Activated CD8-positive, alpha-beta memory T cell treated with anti-CD3 and anti-CD28 coated beads for 36 hours (primary cell): ENCODE data around the gene FGGY. TPM values are rescaled to one million over a fixed set of nuclear protein-coding genes. Genes with fewer than 3 reads are reported as not detected.
"Not testable (repeated sequence)": the region's sequence is repeated elsewhere in the genome, so short reads cannot be mapped to it uniquely, and the experiment has no call there.

Experiments used
- CTCF ChIA-PET: fragments of 350-600 bp; sonication (Branson Sonifier 250); formaldehyde crosslinking; loops from one replicate; lab custom pipeline; 2021; ENCODE audit warnings: antibody characterized with exemption; lab: Charles Lee
- POLR2A ChIA-PET: fragments of 350-600 bp; sonication (Branson Sonifier 250); formaldehyde crosslinking; loops from one replicate; lab custom pipeline; 2021; ENCODE audit warnings: antibody characterized with exemption; lab: Charles Lee
- total RNA-seq, 2 experiments: library from RNA; stranded (reverse); gene quantifications; one replicate each; pipeline ENCODE4 v1.2.3, GENCODE V29; 2021

Gene FGGY
- total RNA-seq, 2 experiments from 2014 or later, result 8.9 to 9.7 TPM

DNA sequence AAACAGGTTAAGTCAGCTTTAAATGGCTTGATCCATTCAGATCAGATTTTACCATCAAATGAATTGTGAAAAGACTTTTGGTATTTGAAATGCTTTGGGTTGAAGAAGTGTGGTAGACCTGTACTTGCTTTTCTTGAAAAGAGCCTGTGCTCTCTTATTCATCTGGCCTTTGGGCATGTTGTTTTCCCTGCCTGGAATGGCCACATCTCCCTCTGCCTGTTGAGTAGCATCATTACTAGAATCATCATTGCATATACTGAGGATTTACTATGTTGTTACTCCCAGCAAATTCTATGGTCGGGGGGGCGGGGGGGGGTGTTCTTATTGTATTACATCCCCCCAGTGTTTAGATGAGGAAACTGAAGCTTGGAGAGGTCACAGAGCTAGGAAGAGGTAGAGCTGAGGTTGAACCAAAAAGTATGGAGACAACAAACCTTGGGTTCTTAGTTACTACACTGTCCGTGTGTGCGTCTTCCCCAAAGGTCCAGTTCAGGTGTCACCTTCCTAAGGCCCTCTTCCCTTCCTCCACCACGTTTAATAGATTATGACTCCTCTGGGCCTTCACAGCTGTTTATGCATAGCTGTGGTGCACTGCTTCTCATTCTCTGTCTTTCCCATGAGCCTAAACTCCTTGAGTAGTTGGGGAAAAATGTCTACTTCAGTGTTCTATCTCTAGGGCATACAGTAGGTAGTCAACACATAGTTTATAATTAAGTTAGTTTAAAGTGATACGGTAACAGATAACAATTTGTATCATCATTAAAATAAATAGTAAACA lies 271.5 kb downstream of the FGGY start:
- CTCF ChIA-PET, result no interaction called here
- POLR2A ChIA-PET, result no interaction called here

DNA sequence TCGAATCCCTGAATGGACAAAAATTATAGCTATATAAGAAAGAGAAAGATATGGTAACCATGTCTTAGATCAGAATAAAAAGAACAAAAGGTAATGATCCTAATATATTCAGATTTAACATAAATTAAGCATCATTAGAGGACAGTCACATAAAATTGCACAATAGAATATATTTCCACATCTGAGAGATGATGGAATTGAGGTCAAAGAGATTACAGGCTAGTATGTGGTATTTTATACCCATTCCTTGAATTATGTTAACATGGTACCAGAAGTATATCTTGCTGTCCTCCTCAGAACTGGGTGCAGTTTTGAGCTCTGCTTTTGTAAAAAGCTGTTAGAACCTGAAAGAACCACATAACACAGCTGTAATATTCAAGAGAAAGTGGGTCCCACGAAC lies 272.3 kb downstream of the FGGY start:
- CTCF ChIA-PET, result interaction anchor here (0.6 kb wide), 1 partner anchor 30 kb away, joined by 5 read pairs; no protein-coding TSS in a partner anchor
- POLR2A ChIA-PET, result no interaction called here

DNA sequence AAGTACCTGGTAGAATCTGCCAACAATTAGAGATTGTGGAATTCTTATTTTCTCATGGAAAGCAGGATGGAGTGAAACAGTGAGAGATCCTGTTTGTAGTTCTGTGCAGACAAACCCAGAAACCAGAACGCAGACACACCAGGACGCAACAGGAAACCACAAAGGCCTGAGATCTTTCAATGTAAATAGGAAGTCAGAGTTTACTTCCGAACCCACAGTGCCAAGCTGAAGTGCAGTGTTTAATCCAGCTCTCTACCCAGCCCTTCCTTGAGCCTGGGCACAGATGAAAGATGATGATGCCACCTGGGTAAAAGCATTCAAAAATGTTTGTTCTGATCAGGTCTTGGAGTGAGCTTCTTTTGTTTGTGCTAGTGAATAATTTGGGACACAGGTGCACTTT lies 273.6 kb downstream of the FGGY start:
- POLR2A ChIA-PET, result no interaction called here
- CTCF ChIA-PET, result no interaction called here

DNA sequence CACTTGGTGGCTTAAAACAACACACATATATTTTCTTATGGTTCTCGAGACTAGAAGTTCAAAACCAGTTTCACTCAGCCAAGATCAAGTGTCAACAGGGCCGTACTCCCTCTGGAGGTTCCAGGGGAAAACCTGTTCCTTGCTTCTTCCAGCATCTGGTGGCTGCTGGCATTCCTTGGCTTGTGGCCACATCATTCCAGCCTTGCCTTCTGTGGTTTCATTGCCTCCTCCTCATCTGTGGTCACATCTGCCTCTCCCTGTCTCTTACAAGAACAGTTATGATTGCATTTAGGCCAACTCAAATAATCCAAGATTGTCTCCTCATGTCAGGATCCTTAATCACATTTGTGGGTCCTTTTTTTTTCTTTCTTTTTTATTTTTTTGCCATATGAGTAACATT lies 277.2 kb downstream of the FGGY start:
- ChIA-PET CTCF (no interaction called here), POLR2A (no interaction called here)

DNA sequence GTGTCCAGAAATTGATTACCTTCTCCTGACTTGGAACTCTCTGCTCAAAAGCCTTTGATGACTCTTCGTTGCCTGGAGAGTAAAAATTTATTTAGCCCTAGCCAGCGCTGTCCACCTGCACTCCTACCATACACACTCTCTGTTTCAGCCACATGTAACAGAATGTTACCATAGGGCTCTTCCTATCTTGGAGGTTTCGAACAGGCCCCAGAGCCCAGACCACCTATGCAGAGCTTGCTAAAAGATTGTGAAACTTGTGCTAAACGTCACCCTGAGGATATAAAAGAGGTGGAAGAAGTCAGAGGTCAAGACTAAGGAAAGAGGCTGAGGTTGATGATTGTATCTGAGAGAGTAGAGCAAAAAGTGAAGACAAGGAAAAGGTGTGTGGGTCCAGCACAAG lies 280.9 kb downstream of the FGGY start:
- POLR2A ChIA-PET, result no interaction called here
- CTCF ChIA-PET, result no interaction called here

DNA sequence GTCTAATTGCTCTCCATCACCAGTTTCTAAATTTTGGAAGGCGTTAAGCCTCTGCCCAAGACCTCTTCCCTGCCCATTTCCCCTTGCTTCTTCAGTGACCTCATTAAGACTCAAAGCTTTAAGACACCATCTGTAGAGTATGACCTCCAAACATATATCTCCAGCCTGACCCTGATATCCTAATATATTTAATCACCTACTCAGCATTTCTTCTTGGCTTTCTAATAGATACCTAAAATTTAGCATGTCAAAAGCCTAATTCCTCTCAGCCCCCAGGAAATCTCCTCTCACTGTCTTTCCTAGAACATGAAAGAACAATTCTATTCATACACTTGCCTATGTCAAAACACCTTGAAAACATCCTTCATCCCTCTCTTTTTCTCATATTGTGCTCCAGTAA lies 282.3 kb downstream of the FGGY start:
- ChIA-PET POLR2A (no interaction called here), CTCF (no interaction called here)

DNA sequence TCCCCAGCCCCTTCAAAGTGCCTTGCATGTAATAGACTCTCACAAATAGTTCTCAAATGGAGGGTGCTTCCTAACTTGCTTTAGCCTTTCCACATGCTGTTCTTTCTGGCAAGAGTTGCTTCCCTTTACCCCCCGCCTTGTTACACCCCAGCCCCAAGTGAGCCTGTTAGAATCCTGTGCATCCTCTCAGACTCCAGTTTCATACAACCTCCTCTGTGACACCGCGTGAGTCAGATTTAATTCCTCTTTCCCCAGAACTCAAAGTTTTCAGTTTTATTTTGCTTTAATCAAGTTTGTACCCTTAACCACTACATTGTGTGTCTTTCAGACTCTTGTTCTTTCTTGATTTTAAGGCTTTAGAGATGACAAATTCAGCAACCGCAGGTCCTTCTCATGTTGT lies 283.4 kb downstream of the FGGY start:
- POLR2A ChIA-PET, result no interaction called here
- CTCF ChIA-PET, result no interaction called here

DNA sequence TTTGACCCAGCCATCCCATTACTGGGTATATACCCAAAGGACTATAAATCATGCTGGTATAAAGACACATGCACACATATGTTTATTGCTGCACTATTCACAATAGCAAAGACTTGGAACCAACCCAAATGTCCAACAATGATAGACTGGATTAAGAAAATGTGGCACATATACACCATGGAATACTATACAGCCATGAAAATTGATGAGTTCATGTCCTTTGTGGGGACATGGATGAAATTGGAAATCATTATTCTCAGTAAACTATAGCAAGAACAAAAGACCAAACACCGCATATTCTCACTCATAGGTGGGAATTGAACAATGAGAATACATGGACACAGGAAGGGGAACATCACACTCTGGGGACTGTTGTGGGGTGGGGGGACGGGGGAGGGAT lies 295.5 kb downstream of the FGGY start:
- CTCF ChIA-PET, POLR2A ChIA-PET: not testable (repeated sequence)

DNA sequence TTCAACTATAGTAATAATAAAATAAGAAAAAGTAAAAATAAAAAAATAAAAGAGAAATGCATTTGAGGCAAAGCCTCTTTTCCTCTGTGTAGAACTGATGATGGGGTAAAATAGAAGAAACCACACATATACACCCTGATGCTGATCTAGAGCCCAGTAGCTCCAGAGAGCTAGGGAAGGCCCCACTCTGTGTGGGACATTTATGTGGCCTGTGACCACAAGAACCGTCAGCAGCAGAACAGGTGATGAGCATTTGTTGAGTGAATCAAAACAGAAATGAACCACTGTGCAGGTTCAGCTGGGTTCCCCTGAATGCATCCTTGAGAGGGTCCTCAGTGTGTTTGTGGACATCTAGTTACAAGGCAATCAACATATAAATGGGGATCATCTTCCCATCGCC lies 296.0 kb downstream of the FGGY start:
- ChIA-PET POLR2A (no interaction called here), CTCF (no interaction called here)

DNA sequence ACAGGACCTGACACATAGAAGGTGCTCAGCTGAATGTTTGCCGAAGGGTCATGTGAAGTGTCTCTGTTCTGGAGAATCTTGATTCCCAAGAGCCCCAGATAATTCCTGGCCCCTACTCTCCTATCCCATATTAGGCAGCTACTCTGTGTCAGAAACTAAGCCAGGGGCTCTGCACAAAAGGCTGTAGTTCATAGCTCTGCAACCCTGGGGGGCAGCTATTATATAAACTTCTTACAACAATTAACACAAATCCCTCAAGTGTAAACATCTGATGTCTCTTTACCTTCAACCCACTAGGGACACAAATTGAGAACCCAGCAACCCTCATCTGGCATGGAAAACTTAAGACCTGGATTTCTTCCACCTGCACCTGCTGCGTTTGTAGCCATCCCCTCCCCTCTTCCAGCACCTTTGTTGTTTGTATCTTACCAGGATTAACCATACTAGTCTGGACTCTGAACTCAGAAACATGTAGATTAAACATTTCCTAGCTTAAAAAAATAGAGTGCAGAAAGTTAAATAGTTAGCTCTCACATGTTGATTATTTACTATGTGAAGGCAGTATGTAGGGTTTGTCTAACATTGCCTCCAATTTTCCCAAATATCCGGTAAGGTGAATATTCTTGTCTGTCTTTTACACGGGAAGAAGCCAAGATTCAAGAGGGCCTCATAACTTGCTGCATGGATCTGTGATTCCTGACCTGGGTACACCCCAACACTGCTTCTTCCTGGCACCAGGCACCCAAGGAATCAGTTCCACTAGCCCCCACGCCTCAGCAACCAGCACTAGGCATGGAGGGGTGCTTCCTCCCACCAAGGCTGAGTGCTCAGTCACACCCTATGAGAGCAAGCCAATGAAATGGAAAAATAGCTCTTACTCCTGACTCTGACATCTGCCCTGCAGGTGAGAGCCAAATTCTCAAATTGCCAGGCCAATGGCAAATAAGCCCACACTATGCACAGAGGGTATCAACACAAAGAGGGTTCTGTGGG lies 297.2 kb downstream of the FGGY start:
- ChIA-PET POLR2A (no interaction called here), CTCF (no interaction called here)

DNA sequence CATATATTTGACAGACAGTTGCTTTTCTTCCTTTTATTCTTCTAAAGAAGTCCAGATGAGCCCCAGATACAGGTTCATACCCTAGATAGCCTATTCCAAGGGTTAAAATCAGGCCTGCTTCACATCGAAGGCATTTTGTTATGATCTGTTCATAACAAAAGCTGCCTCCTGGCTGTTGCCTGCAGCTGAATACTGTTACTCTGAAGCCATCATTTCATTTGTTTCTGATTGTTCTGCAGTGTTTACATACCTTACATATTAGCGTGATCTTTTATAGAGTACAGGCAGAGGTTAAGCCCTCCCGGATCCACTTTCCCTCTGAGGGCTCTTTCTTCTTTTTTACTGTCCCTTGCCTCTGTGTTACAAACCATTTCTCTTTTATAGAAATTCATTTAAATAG lies 298.9 kb downstream of the FGGY start:
- ChIA-PET POLR2A (no interaction called here), CTCF (no interaction called here)

DNA sequence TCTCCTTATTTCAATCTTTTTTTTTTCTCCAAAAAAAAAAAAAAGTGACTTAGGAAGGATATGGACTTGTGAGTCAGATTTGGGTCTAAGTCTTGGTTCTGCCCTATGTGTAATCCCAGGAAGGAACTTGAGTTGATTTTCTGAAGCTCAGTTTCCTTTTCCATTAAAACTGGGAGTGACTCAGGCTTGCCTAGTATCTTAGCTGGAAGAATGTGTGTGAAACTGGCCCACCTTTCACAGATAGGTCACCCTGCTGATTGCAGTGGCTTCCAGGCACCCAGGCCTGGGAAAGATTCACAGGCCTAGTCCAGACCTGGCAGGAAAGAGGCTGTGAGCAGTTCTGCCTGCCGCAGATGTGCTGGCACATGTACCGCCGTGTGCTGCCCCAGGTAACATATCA lies 299.5 kb downstream of the FGGY start:
- CTCF ChIA-PET, result no interaction called here

DNA sequence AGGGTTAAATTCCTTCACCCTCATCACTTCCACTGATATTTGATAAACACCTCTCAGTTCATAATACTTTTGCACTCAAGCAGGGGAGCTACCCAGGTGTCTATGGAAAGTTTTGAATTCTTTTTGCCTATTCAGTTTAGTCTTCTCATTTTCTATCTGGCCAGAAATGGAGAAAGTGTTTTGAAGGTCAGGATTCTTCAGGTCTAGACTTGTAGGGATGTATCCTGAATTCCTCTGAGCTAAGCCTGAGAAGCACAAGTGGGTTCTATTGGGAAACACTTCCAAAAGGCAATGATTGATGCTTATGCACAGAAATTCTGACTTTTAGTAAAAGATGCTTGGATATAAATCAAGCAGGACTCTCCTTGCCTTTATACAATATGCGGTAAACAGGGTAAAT lies 300.1 kb downstream of the FGGY start:
- POLR2A ChIA-PET, result no interaction called here

More for the DNA sequence above, 299.5 kb downstream of the FGGY start:
- POLR2A ChIA-PET, result no interaction called here

DNA sequence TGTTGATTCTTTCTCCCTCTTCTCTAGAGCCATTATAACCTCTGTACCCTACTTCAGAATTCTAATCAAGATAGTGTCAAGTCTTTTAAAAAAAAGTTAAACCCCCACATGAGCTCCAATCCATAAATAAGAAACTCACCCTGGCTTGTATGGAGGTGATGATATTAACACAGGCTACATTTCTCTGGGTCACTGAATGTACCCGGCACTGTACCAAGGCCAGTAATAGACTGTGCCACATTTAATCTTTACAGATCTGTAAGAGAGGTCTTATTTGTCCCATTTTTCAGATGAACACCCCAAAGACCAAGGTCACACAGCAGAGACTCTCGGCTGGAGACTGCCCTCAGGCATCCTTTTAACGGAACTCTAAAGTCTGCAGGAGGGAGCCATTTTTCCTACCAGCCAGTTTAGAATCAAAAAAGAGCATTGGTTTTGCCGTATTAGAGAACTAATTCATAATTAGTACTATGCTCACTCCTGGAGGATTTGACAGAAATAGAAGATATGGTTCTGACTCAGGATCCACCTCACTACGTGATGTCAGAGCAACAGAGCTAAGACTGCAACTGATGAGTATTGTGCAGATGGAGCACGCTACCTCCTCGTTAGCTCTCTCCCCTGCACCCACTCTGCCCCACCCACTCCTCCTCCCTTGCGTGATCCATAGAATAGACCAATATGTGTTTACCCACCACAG lies 300.7 kb downstream of the FGGY start:
- POLR2A ChIA-PET, result no interaction called here

More for the DNA sequence above, 300.1 kb downstream of the FGGY start:
- CTCF ChIA-PET, result no interaction called here

DNA sequence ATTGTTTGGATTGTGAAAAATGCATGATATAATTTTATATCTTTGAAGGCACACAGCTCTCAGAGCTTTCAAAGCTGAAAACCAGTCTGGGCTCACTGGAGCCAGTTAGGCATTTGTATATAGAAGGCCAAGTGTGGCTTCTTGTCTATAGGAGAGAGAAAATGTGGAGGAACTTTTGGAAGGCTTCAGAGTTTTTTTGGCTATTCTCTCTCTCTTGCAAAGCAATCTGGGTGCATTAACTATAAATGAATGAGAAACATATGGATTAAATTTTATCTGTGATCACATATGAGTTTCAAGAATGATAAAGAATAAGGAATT lies 301.2 kb downstream of the FGGY start:
- CTCF ChIA-PET, result no interaction called here
- POLR2A ChIA-PET, result no interaction called here

More for the DNA sequence above, 300.7 kb downstream of the FGGY start:
- CTCF ChIA-PET, result no interaction called here

DNA sequence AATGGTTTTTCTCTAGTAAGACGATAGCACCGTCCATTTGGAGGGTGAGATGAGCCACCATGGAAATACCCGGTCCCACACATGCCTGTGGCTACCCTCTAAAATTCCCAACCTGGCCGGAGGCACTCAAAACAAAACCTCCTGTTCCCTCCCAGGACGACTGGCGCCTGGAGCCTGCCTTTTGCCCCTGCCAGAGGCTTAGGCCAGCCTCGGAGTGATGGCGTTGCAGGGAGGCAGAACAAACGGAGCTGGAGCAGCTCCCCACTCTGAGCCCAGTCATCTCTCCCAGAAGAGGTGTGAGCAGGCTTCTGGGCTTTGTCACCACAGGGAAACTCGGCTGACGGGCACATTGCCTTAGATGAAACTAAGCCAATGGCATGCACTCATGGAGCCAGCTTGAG lies 304.1 kb downstream of the FGGY start:
- ChIA-PET CTCF (no interaction called here), POLR2A (no interaction called here)

DNA sequence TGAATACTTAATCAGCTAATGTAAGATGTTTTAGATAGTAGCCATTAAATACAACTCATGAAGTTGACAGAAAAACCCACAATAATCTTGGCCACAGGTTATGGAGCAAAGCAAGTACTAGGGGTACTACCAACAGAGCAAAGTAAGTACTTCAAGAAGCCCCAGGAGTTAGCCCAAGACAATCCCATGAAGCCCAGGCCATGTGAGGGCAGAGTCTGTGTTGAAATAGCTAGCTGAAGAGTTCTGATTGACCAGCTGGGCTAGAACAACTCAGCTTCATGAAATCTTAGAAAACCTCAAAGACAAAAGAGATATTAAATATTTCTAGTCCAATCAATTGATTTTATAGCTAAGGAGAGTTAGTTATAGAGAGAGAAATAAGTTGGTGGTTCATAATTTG lies 304.9 kb downstream of the FGGY start:
- CTCF ChIA-PET, result no interaction called here
- POLR2A ChIA-PET, result no interaction called here

DNA sequence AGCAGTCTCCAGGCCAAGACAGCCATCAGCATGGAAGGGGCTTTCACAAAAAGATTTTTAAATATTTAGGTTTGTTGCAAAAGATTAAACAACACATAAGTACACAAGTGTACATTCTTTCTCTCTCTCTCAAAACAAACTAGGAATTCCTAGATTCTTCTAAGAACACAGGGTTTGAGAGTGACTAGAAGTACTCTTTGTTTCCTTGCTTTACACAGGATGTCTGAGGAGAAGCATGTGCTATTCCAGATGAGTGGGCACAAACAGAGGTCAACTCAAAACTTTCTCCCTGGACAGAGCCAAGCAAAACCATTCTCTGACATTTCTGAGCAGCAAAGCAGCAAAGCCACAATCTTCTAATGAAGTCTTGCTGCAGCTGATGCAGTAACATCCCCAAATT lies 307.3 kb downstream of the FGGY start:
- CTCF ChIA-PET, result no interaction called here
- POLR2A ChIA-PET, result no interaction called here

DNA sequence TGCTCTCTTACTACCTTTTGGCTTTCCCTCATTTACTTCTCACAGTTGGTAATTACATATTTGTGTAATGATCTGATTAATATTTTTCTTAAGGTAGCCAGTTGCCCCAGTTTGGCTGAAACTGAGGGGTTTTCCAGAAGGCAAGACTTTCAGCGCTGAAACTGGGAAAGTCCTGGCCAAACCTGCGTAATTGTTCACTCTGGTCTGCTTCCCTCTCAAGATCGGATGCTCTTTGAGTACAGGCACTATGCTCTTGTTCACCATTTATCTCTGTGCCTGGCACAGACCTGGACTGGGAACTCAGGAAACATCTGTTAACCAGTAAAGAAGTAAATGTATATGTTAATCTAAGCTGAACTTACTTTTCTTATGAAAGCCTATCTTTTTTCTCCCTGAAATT lies 308.3 kb downstream of the FGGY start:
- POLR2A ChIA-PET, result no interaction called here

DNA sequence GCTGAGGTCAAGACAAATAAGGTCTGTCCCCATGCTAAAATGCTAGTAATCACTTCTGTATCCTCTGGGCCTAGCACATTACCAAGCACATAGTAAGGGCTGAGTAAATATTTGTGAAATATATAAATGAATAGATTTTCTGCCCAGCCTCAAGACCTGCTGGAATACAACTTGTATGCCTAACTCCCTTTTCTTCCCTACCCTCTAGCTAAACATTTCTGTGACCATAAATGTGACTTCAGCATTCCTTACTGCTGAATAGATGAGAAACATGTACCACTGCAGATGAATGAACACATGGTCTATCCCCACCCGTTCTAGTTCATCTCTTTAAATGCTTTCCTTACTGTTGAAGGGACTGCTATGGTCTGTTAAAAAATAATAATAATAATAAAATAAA lies 308.9 kb downstream of the FGGY start:
- ChIA-PET CTCF (no interaction called here), POLR2A (no interaction called here)

More for the DNA sequence above, 308.3 kb downstream of the FGGY start:
- CTCF ChIA-PET, result no interaction called here
